ENCODE data around the gene RAB3IP. TPM values are rescaled to one million over a fixed set of nuclear protein-coding genes. Genes with fewer than 3 reads are reported as not detected.
A peak's percentile ranks its signal among the peaks of the same experiment; 100 is the strongest.
"Not testable (repeated sequence)": the region's sequence is repeated elsewhere in the genome, so short reads cannot be mapped to it uniquely, and the experiment has no call there.

Gene RAB3IP
- total RNA-seq, 2 experiments from 2014 or later = 30.3 to 34.0 TPM

GRCh38 chr12:69719336-69720316, 19.0 kb upstream of the RAB3IP start:
- DNase-seq = no peak
- Mint-ChIP-seq H3K27me3 (peaks cover 12% of the 10 kb centered on the region), H3K36me3 (no peaks in the 10 kb centered on the region), H3K27ac (no peak overlapping the region), H3K4me3 (no peak overlapping the region), H3K4me1 (ENCODE audit: low read depth) (no peaks in the 10 kb centered on the region), H3K9me3 (no peaks in the 10 kb centered on the region)
- POLR2A ChIA-PET = no interaction called here
- intact Hi-C loops (cut with micrococcal nuclease) = no loop called here
- CTCF ChIA-PET = interaction anchor here (0.6 to 1.0 kb wide), 2 partner anchors 81 to 377 kb away, joined by 4 read pairs; no protein-coding TSS in a partner anchor

- Mint-ChIP-seq H3K4me1 (ENCODE audit: low read depth) (no peaks in the 10 kb centered on the region), H3K4me3 (no peak overlapping the region), H3K27me3 (peaks cover 10% of the 10 kb centered on the region), H3K36me3 (no peaks in the 10 kb centered on the region), H3K9me3 (no peaks in the 10 kb centered on the region), H3K27ac (no peak overlapping the region)
- intact Hi-C loops (cut with micrococcal nuclease) = no loop called here
- CTCF ChIA-PET = no interaction called here
- POLR2A ChIA-PET = no interaction called here
- no peak for DNase-seq
Measured at GRCh38 chr12:69720750-69721149, 17.9 kb upstream of the RAB3IP start.

GRCh38 chr12:69726922-69727321, 11.7 kb upstream of the RAB3IP start:
- Mint-ChIP-seq H3K36me3 (no peaks in the 10 kb centered on the region), H3K27me3 (peaks cover 6% of the 10 kb centered on the region), H3K4me3 (no peak overlapping the region), H3K27ac (no peak overlapping the region), H3K9me3 (no peaks in the 10 kb centered on the region), H3K4me1 (ENCODE audit: low read depth) (no peaks in the 10 kb centered on the region)
- DNase-seq = no peak
- ChIA-PET POLR2A (no interaction called here), CTCF (no interaction called here)
- intact Hi-C loops (cut with micrococcal nuclease) = no loop called here

- CTCF ChIA-PET = no interaction called here
- Mint-ChIP-seq H3K4me1 (ENCODE audit: low read depth) (no peaks in the 10 kb centered on the region), H3K9me3 (no peaks in the 10 kb centered on the region), H3K27ac (no peak overlapping the region), H3K36me3 (no peaks in the 10 kb centered on the region), H3K27me3 (peaks cover 1% of the 10 kb centered on the region), H3K4me3 (no peak overlapping the region)
- POLR2A ChIA-PET = no interaction called here
- intact Hi-C loops (cut with micrococcal nuclease) = no loop called here
- DNase-seq = no peak
Measured at GRCh38 chr12:69732088-69732487, 6.6 kb upstream of the RAB3IP start.

GRCh38 chr12:69733638-69734037, 5.0 kb upstream of the RAB3IP start:
- Mint-ChIP-seq H3K27ac (no peak overlapping the region), H3K36me3 (no peaks in the 10 kb centered on the region), H3K4me3 (no peak overlapping the region), H3K4me1 (ENCODE audit: low read depth) (peaks cover 4% of the 10 kb centered on the region), H3K9me3 (no peaks in the 10 kb centered on the region), H3K27me3 (peaks cover 1% of the 10 kb centered on the region)
- POLR2A ChIA-PET = no interaction called here
- intact Hi-C loops (cut with micrococcal nuclease) = no loop called here
- no peak for DNase-seq
- CTCF ChIA-PET = no interaction called here

- peak; percentile 69 for DNase-seq
- Mint-ChIP-seq H3K36me3 (peaks cover 2% of the 10 kb centered on the region), H3K4me3 (peak overlapping the region; percentile 90), H3K9me3 (no peaks in the 10 kb centered on the region), H3K4me1 (ENCODE audit: low read depth) (peaks cover 24% of the 10 kb centered on the region), H3K27me3 (peaks cover 1% of the 10 kb centered on the region), H3K27ac (peak overlapping the region; percentile 84)
- intact Hi-C loops (cut with micrococcal nuclease) = loop anchor here (2.0 to 10.0 kb wide), 3 partner anchors 75 to 503 kb away; partner anchors contain the start of gene CNOT2
- CTCF ChIA-PET = interaction anchor here (0.7 kb wide), 2 partner anchors 14 to 381 kb away, joined by 3 read pairs; no protein-coding TSS in a partner anchor
- POLR2A ChIA-PET = interaction anchor here (1.2 kb wide), 1 partner anchor 408 kb away, joined by 3 read pairs; no protein-coding TSS in a partner anchor
Measured at GRCh38 chr12:69739287-69740191, 879 bp downstream of the RAB3IP start.

GRCh38 chr12:69744109-69744508, 5.4 kb downstream of the RAB3IP start:
- CTCF ChIA-PET = no interaction called here
- no peak overlapping the region for H3K4me3 Mint-ChIP-seq
- intact Hi-C loops (cut with micrococcal nuclease) = loop anchor here (10.0 kb wide), 1 partner anchor 71 kb away; no protein-coding TSS in a partner anchor
- POLR2A ChIA-PET = no interaction called here
- peaks cover 20% of the 10 kb centered on the region for H3K4me1 Mint-ChIP-seq (ENCODE audit: low read depth)
- no peak for DNase-seq
- H3K27me3 Mint-ChIP-seq = peaks cover 1% of the 10 kb centered on the region
- H3K27ac Mint-ChIP-seq = no peak overlapping the region
- peaks cover 3% of the 10 kb centered on the region for H3K36me3 Mint-ChIP-seq
- no peaks in the 10 kb centered on the region for H3K9me3 Mint-ChIP-seq

- Mint-ChIP-seq H3K27me3 (no peaks in the 10 kb centered on the region), H3K4me3 (no peak overlapping the region), H3K36me3 (peaks cover 13% of the 10 kb centered on the region), H3K4me1 (ENCODE audit: low read depth) (peaks cover 5% of the 10 kb centered on the region), H3K27ac (no peak overlapping the region), H3K9me3 (no peaks in the 10 kb centered on the region)
- POLR2A ChIA-PET = no interaction called here
- CTCF ChIA-PET = interaction anchor here (0.8 kb wide), 1 partner anchor 15 kb away, joined by 4 read pairs; no protein-coding TSS in a partner anchor
- intact Hi-C loops (cut with micrococcal nuclease) = no loop called here
- DNase-seq = no peak
Measured at GRCh38 chr12:69751476-69751875, 12.8 kb downstream of the RAB3IP start.

GRCh38 chr12:69755302-69755701, 16.6 kb downstream of the RAB3IP start:
- Mint-ChIP-seq H3K27me3 (no peaks in the 10 kb centered on the region), H3K4me1 (ENCODE audit: low read depth) (peaks cover 2% of the 10 kb centered on the region), H3K9me3 (peaks cover 21% of the 10 kb centered on the region), H3K36me3 (peaks cover 36% of the 10 kb centered on the region), H3K27ac (no peak overlapping the region), H3K4me3 (no peak overlapping the region)
- no peak for DNase-seq
- intact Hi-C loops (cut with micrococcal nuclease) = no loop called here
- CTCF ChIA-PET = no interaction called here
- POLR2A ChIA-PET = no interaction called here

GRCh38 chr12:69756088-69756755, 17.6 kb downstream of the RAB3IP start:
- DNase-seq = no peak
- intact Hi-C loops (cut with micrococcal nuclease) = no loop called here
- no peak overlapping the region for H3K27ac Mint-ChIP-seq
- H3K9me3 Mint-ChIP-seq = peaks cover 22% of the 10 kb centered on the region
- CTCF ChIA-PET = no interaction called here
- H3K36me3 Mint-ChIP-seq = peaks cover 45% of the 10 kb centered on the region
- H3K27me3 Mint-ChIP-seq = no peaks in the 10 kb centered on the region
- peaks cover 2% of the 10 kb centered on the region for H3K4me1 Mint-ChIP-seq (ENCODE audit: low read depth)
- POLR2A ChIA-PET = no interaction called here
- no peak overlapping the region for H3K4me3 Mint-ChIP-seq

- POLR2A ChIA-PET = no interaction called here
- intact Hi-C loops (cut with micrococcal nuclease) = no loop called here
- no peaks in the 10 kb centered on the region for H3K27me3 Mint-ChIP-seq
- H3K4me1 Mint-ChIP-seq (ENCODE audit: low read depth) = no peaks in the 10 kb centered on the region
- CTCF ChIA-PET = no interaction called here
- H3K9me3 Mint-ChIP-seq = peaks cover 30% of the 10 kb centered on the region
- peaks cover 58% of the 10 kb centered on the region for H3K36me3 Mint-ChIP-seq
- no peak overlapping the region for H3K27ac Mint-ChIP-seq
- no peak for DNase-seq
- H3K4me3 Mint-ChIP-seq = no peak overlapping the region
Measured at GRCh38 chr12:69758105-69758504, 19.4 kb downstream of the RAB3IP start.

GRCh38 chr12:69759581-69759980, 20.9 kb downstream of the RAB3IP start:
- H3K9me3 Mint-ChIP-seq = peaks cover 40% of the 10 kb centered on the region
- H3K4me3 Mint-ChIP-seq; H3K4me1 Mint-ChIP-seq (ENCODE audit: low read depth); H3K27ac Mint-ChIP-seq; DNase-seq; CTCF ChIA-PET; POLR2A ChIA-PET; intact Hi-C loops (cut with micrococcal nuclease); H3K27me3 Mint-ChIP-seq: not testable (repeated sequence)
- H3K36me3 Mint-ChIP-seq = peaks cover 70% of the 10 kb centered on the region

All from activated CD4-positive, alpha-beta memory T cell treated with anti-CD3 and anti-CD28 coated beads for 36 hours (primary cell).